Measurements from ENCODE around the gene FOS. TPM values are rescaled to one million over a fixed set of nuclear protein-coding genes. Genes with fewer than 3 reads are reported as not detected.

FOS gene
- total RNA-seq = 10 to 100 TPM; 18.9 to 21.2 TPM
- polyA plus RNA-seq = 10 to 100 TPM; 13.2 to 82.7 TPM

DNA sequence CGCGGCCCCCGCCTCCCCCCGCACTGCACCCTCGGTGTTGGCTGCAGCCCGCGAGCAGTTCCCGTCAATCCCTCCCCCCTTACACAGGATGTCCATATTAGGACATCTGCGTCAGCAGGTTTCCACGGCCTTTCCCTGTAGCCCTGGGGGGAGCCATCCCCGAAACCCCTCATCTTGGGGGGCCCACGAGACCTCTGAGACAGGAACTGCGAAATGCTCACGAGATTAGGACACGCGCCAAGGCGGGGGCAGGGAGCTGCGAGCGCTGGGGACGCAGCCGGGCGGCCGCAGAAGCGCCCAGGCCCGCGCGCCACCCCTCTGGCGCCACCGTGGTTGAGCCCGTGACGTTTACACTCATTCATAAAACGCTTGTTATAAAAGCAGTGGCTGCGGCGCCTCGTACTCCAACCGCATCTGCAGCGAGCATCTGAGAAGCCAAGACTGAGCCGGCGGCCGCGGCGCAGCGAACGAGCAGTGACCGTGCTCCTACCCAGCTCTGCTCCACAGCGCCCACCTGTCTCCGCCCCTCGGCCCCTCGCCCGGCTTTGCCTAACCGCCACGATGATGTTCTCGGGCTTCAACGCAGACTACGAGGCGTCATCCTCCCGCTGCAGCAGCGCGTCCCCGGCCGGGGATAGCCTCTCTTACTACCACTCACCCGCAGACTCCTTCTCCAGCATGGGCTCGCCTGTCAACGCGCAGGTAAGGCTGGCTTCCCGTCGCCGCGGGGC is at the start of gene FOS:
FOS (plus strand) TSS at position 407 of the 731 bp plus-strand sequence; CDS start at position 562, 155 bp downstream.
- Histone ChIP-seq H3K27me3 (ENCODE audit: control insufficient read depth in 4 of 4, insufficient read depth in 4 of 4, low read length in 3 of 4) (no peaks in the 10 kb centered on the region), H3K27ac (ENCODE audit: low read depth in 1 of 2, low read length in 2 of 2) (peak within 1 kb of the TSS; percentile 93 to 96), H3K9me3 (ENCODE audit: control insufficient read depth in 4 of 4, low read length in 3 of 4) (no peaks in the 10 kb centered on the region), H3K4me1 (ENCODE audit: control insufficient read depth in 4 of 4, insufficient read depth in 4 of 4, low read length in 3 of 4) (peaks cover 3 to 25% (median 14%) of the 10 kb centered on the region in 4 donors), H3K36me3 (ENCODE audit: control insufficient read depth in 4 of 4, insufficient read depth in 3 of 4, low read depth in 1 of 4, low read length in 3 of 4) (peaks cover 2 to 15% (median 12%) of the 10 kb centered on the region in 4 donors), H3K4me3 (ENCODE audit: low read depth in 1 of 3, low read length in 3 of 3) (peak within 1 kb of the TSS; percentile 71 to 92 (median 74)), H3K9ac (ENCODE audit: low read depth in 1 of 2, low read length in 2 of 2) (peak within 1 kb of the TSS; percentile 88 to 91)
- WGBS = under 1% methylated on average over 69 of the region's 69 CpGs
- peak; percentile 86 for DNase-seq (ENCODE audit: low spot score)
- TF ChIP-seq, protein P1, sequence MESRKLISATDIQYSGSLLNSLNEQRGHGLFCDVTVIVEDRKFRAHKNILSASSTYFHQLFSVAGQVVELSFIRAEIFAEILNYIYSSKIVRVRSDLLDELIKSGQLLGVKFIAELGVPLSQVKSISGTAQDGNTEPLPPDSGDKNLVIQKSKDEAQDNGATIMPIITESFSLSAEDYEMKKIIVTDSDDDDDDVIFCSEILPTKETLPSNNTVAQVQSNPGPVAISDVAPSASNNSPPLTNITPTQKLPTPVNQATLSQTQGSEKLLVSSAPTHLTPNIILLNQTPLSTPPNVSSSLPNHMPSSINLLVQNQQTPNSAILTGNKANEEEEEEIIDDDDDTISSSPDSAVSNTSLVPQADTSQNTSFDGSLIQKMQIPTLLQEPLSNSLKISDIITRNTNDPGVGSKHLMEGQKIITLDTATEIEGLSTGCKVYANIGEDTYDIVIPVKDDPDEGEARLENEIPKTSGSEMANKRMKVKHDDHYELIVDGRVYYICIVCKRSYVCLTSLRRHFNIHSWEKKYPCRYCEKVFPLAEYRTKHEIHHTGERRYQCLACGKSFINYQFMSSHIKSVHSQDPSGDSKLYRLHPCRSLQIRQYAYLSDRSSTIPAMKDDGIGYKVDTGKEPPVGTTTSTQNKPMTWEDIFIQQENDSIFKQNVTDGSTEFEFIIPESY (IDR thresholded peaks at IDR 0.05) = no peak
- TF ChIP-seq NR2F2 (IDR thresholded peaks at IDR 0.05) (no peak), CTCF (IDR thresholded peaks at IDR 0.05; ENCODE audit: low read depth, low read length, missing input control) (no peak), SP1 (IDR thresholded peaks at IDR 0.05) (peak; percentile 68), FOXA2 (IDR thresholded peaks at IDR 0.05) (no peak), REST (IDR thresholded peaks at IDR 0.05) (peak; percentile 96), RAD21 (IDR thresholded peaks at IDR 0.05) (peak in 1 of 2 donors; percentile 41), HNF4G (IDR thresholded peaks at IDR 0.05) (no peak), GABPA (IDR thresholded peaks at IDR 0.05 in 1 of 2, conservative IDR thresholded peaks at IDR 0.05 in 1 of 2) (no peak), TAF1 (conservative IDR thresholded peaks at IDR 0.05) (peak; percentile 99), JUND (IDR thresholded peaks at IDR 0.05) (peak in 1 of 2 donors; percentile 11), EGR1 (IDR thresholded peaks at IDR 0.05; ENCODE audit: low read depth in 2 of 2) (peak; percentile 43 to 53), RXRA (IDR thresholded peaks at IDR 0.05) (peak; percentile 1 to 25), YY1 (IDR thresholded peaks at IDR 0.05) (no peak)
- TF ChIP-seq, protein P2, sequence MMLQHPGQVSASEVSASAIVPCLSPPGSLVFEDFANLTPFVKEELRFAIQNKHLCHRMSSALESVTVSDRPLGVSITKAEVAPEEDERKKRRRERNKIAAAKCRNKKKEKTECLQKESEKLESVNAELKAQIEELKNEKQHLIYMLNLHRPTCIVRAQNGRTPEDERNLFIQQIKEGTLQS (IDR thresholded peaks at IDR 0.05) = no peak
- TF ChIP-seq, protein P3, sequence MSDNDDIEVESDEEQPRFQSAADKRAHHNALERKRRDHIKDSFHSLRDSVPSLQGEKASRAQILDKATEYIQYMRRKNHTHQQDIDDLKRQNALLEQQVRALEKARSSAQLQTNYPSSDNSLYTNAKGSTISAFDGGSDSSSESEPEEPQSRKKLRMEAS (IDR thresholded peaks at IDR 0.05) = no peak

Data from liver (tissue), 9 donors.